Measurements from ENCODE around the gene UBP1.

The UBP1 gene

GRCh38 chr3:33383951-33384350 lies 56.3 kb downstream of the UBP1 start:
- Histone ChIP-seq H3K27me3 (ENCODE audit: control insufficient read depth, low read length) (no peaks in the 10 kb centered on the region), H3K4me2 (ENCODE audit: low read length) (no peak overlapping the region), H3K36me3 (ENCODE audit: control insufficient read depth, low read length) (peaks cover 14% of the 10 kb centered on the region), H3K79me2 (ENCODE audit: control insufficient read depth, low read length) (no peaks in the 10 kb centered on the region), H3K4me1 (ENCODE audit: control insufficient read depth, low read length) (peaks cover 5% of the 10 kb centered on the region), H3K9me3 (ENCODE audit: control insufficient read depth, insufficient read depth, low read length) (no peaks in the 10 kb centered on the region), H3K4me3 (ENCODE audit: low read length) (no peak overlapping the region), H4K20me1 (ENCODE audit: control insufficient read depth, insufficient read depth, low read depth, low read length) (no peaks in the 10 kb centered on the region), H3K9me2 (replicated peaks; ENCODE audit: control insufficient read depth, low read length) (no peaks in the 10 kb centered on the region), H3F3A (ENCODE audit: control insufficient read depth, insufficient read depth) (no peaks in the 10 kb centered on the region), H3K27ac (ENCODE audit: low read depth, low read length) (no peak overlapping the region)
- TF ChIP-seq CTCF (IDR thresholded peaks at IDR 0.05; ENCODE audit: low read depth, low read length, poor library complexity, severe bottlenecking), result no peak
- TF ChIP-seq EZH2phosphoT487 (IDR thresholded peaks at IDR 0.05; ENCODE audit: borderline replicate concordance, low read length), result no peak

GRCh38 chr3:33380653-33381052 lies 59.6 kb downstream of the UBP1 start:
- H3K9me3 ChIP-seq (ENCODE audit: control insufficient read depth, insufficient read depth, low read length), result no peaks in the 10 kb centered on the region
- no peak for TF ChIP-seq CTCF (IDR thresholded peaks at IDR 0.05; ENCODE audit: low read depth, low read length, poor library complexity, severe bottlenecking)
- TF ChIP-seq EZH2phosphoT487 (IDR thresholded peaks at IDR 0.05; ENCODE audit: borderline replicate concordance, low read length), result no peak
- H3K27me3 ChIP-seq (ENCODE audit: control insufficient read depth, low read length), result no peaks in the 10 kb centered on the region
- H3K79me2 ChIP-seq (ENCODE audit: control insufficient read depth, low read length), result no peaks in the 10 kb centered on the region
- H3F3A ChIP-seq (ENCODE audit: control insufficient read depth, insufficient read depth), result no peaks in the 10 kb centered on the region
- no peak overlapping the region for H3K4me2 ChIP-seq (ENCODE audit: low read length)
- H3K36me3 ChIP-seq (ENCODE audit: control insufficient read depth, low read length), result no peaks in the 10 kb centered on the region
- H3K9me2 ChIP-seq (replicated peaks; ENCODE audit: control insufficient read depth, low read length), result no peaks in the 10 kb centered on the region
- no peaks in the 10 kb centered on the region for H4K20me1 ChIP-seq (ENCODE audit: control insufficient read depth, insufficient read depth, low read depth, low read length)
- peaks cover 3% of the 10 kb centered on the region for H3K4me1 ChIP-seq (ENCODE audit: control insufficient read depth, low read length)
- no peak overlapping the region for H3K4me3 ChIP-seq (ENCODE audit: low read length)
- H3K27ac ChIP-seq (ENCODE audit: low read depth, low read length), result no peak overlapping the region

GRCh38 chr3:33377931-33378330 lies 62.3 kb downstream of the UBP1 start:
- H3K4me3 ChIP-seq (ENCODE audit: low read length), result no peak overlapping the region
- H3K4me1 ChIP-seq (ENCODE audit: control insufficient read depth, low read length), result no peaks in the 10 kb centered on the region
- H3K9me3 ChIP-seq (ENCODE audit: control insufficient read depth, insufficient read depth, low read length), result no peaks in the 10 kb centered on the region
- no peaks in the 10 kb centered on the region for H3F3A ChIP-seq (ENCODE audit: control insufficient read depth, insufficient read depth)
- no peaks in the 10 kb centered on the region for H3K9me2 ChIP-seq (replicated peaks; ENCODE audit: control insufficient read depth, low read length)
- H3K27ac ChIP-seq (ENCODE audit: low read depth, low read length), result no peak overlapping the region
- H3K27me3 ChIP-seq (ENCODE audit: control insufficient read depth, low read length), result no peaks in the 10 kb centered on the region
- H3K79me2 ChIP-seq (ENCODE audit: control insufficient read depth, low read length), result no peaks in the 10 kb centered on the region
- no peak overlapping the region for H3K4me2 ChIP-seq (ENCODE audit: low read length)
- no peak for TF ChIP-seq CTCF (IDR thresholded peaks at IDR 0.05; ENCODE audit: low read depth, low read length, poor library complexity, severe bottlenecking)
- no peak for TF ChIP-seq EZH2phosphoT487 (IDR thresholded peaks at IDR 0.05; ENCODE audit: borderline replicate concordance, low read length)
- no peaks in the 10 kb centered on the region for H4K20me1 ChIP-seq (ENCODE audit: control insufficient read depth, insufficient read depth, low read depth, low read length)
- H3K36me3 ChIP-seq (ENCODE audit: control insufficient read depth, low read length), result no peaks in the 10 kb centered on the region

- no peaks in the 10 kb centered on the region for H3K9me2 ChIP-seq (replicated peaks; ENCODE audit: control insufficient read depth, low read length)
- no peak overlapping the region for H3K27ac ChIP-seq (ENCODE audit: low read depth, low read length)
- no peaks in the 10 kb centered on the region for H3F3A ChIP-seq (ENCODE audit: control insufficient read depth, insufficient read depth)
- TF ChIP-seq EZH2phosphoT487 (IDR thresholded peaks at IDR 0.05; ENCODE audit: borderline replicate concordance, low read length), result no peak
- no peak for TF ChIP-seq CTCF (IDR thresholded peaks at IDR 0.05; ENCODE audit: low read depth, low read length, poor library complexity, severe bottlenecking)
- H3K79me2 ChIP-seq (ENCODE audit: control insufficient read depth, low read length), result no peaks in the 10 kb centered on the region
- H3K9me3 ChIP-seq (ENCODE audit: control insufficient read depth, insufficient read depth, low read length), result no peaks in the 10 kb centered on the region
- no peaks in the 10 kb centered on the region for H3K27me3 ChIP-seq (ENCODE audit: control insufficient read depth, low read length)
- H3K4me3 ChIP-seq (ENCODE audit: low read length), result no peak overlapping the region
- no peak overlapping the region for H3K4me2 ChIP-seq (ENCODE audit: low read length)
- no peaks in the 10 kb centered on the region for H3K4me1 ChIP-seq (ENCODE audit: control insufficient read depth, low read length)
- no peaks in the 10 kb centered on the region for H4K20me1 ChIP-seq (ENCODE audit: control insufficient read depth, insufficient read depth, low read depth, low read length)
- no peaks in the 10 kb centered on the region for H3K36me3 ChIP-seq (ENCODE audit: control insufficient read depth, low read length)
These were observed 62.7 kb downstream of the UBP1 start for GRCh38 chr3:33377489-33377888.

Data from DOHH2 (cell line).